Thoracic aorta (tissue), 2 donors: ENCODE data around the gene SPTAN1. TPM values are rescaled to one million over a fixed set of nuclear protein-coding genes. Genes with fewer than 3 reads are reported as not detected.

Source experiments
- ATAC-seq: fragments of 150-250 bp; one replicate; pipeline ENCODE4 v1.8.0; 2017; ENCODE audit warnings: low read depth; ENCODE audit not compliant: insufficient number of reproducible peaks, low FRiP score
- DNase-seq: peaks from one replicate; pipeline ENCODE4 v3.0.0-alpha.2; 2020; ENCODE audit warnings: low spot score
- H3K27ac ChIP-seq, 2 donors: fragments of 200-600 bp; sonication (generic); 1 replicate in 1 of 2; 2 replicates in 1 of 2; pipeline ENCODE4 v1.5.1; 2016; ENCODE audit warnings: mild to moderate bottlenecking in 2 of 2, moderate library complexity in 2 of 2
- H3K27me3 ChIP-seq: fragments of 200-600 bp; sonication (generic); replicated peaks from 2 replicates; pipeline ENCODE4 v1.6.0; 2016; ENCODE audit warnings: mild to moderate bottlenecking; ENCODE audit not compliant: insufficient read depth
- H3K36me3 ChIP-seq: fragments of 200-600 bp; sonication (generic); one replicate; pipeline ENCODE4 v1.5.1; 2016
- H3K4me1 ChIP-seq, 2 donors: fragments of 200-600 bp; sonication (generic); 1 replicate in 1 of 2; 2 replicates in 1 of 2; pipeline versions ENCODE4 v1.5.1 to v1.6.0; 2016; ENCODE audit warnings: low read depth in 2 of 2, mild to moderate bottlenecking in 1 of 2; ENCODE audit not compliant: control insufficient read depth in 1 of 2
- H3K4me3 ChIP-seq: fragments of 200-600 bp; sonication (generic); 2 replicates; pipeline ENCODE4 v1.5.1; 2016; ENCODE audit warnings: mild to moderate bottlenecking
- H3K9me3 ChIP-seq: fragments of 200-600 bp; sonication (generic); 2 replicates; pipeline ENCODE4 v1.5.1; 2016
- CTCF ChIP-seq: fragments of 200-600 bp; sonication (generic); IDR thresholded peaks from one replicate; pipeline ENCODE4 v1.5.1; 2019; ENCODE audit warnings: antibody characterized with exemption
- total RNA-seq, 2 donors: library from RNA; depleted of rRNA; stranded (reverse); fragments of >200 nt; gene quantifications; one replicate each; pipeline versions ENCODE4 v1.1.0 to v1.2.3, GENCODE V29; 2016

The SPTAN1 gene
- total RNA-seq, 2 donors from 2014 or later = 324 to 348 TPM

- no peak for DNase-seq
- Histone ChIP-seq H3K27me3 (no peaks in the 10 kb centered on the region), H3K4me1 (peaks cover 45 to 77% of the 10 kb centered on the region in 2 donors), H3K9me3 (no peaks in the 10 kb centered on the region), H3K4me3 (peak overlapping the region; percentile 97), H3K27ac (peak overlapping the region; percentile 94 to 95), H3K36me3 (no peaks in the 10 kb centered on the region)
- no peak for ATAC-seq
- no peak for TF ChIP-seq CTCF
These were observed 1.9 kb downstream of the SPTAN1 start for GRCh38 chr9:128554155-128554862.

GRCh38 chr9:128555180-128555721 is 2.9 kb downstream of the SPTAN1 start:
- DNase-seq = no peak
- Histone ChIP-seq H3K4me3 (peak overlapping the region; percentile 97), H3K27ac (peak overlapping the region; percentile 94 to 95), H3K36me3 (no peaks in the 10 kb centered on the region), H3K4me1 (peaks cover 48 to 79% of the 10 kb centered on the region in 2 donors), H3K9me3 (no peaks in the 10 kb centered on the region), H3K27me3 (no peaks in the 10 kb centered on the region)
- no peak for TF ChIP-seq CTCF
- no peak for ATAC-seq

DNA sequence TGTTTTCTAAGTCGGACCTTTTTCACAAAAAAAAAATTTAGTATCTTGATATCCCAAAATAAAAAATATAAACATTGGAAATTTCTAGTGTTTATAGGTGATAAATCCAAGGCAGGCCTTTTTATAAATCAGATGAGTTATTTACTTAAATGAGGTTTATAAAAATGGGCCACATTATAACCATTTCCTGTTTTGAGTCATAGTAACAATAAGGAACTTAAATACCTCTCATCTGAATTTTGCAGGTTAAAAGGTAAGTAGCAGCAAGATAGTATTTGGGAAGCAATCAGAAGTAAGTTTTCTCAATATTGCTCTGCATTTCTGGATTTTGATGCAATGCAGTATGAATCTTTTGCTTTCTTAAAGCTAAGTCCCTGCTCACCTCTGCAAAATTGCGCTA is 3.9 kb downstream of the SPTAN1 start:
- Histone ChIP-seq H3K27me3 (no peaks in the 10 kb centered on the region), H3K36me3 (no peaks in the 10 kb centered on the region), H3K9me3 (no peaks in the 10 kb centered on the region), H3K4me1 (peaks cover 39 to 69% of the 10 kb centered on the region in 2 donors), H3K27ac (no peak overlapping the region), H3K4me3 (no peak overlapping the region)
- DNase-seq (no peak), ATAC-seq (no peak)
- TF ChIP-seq CTCF = no peak

DNA sequence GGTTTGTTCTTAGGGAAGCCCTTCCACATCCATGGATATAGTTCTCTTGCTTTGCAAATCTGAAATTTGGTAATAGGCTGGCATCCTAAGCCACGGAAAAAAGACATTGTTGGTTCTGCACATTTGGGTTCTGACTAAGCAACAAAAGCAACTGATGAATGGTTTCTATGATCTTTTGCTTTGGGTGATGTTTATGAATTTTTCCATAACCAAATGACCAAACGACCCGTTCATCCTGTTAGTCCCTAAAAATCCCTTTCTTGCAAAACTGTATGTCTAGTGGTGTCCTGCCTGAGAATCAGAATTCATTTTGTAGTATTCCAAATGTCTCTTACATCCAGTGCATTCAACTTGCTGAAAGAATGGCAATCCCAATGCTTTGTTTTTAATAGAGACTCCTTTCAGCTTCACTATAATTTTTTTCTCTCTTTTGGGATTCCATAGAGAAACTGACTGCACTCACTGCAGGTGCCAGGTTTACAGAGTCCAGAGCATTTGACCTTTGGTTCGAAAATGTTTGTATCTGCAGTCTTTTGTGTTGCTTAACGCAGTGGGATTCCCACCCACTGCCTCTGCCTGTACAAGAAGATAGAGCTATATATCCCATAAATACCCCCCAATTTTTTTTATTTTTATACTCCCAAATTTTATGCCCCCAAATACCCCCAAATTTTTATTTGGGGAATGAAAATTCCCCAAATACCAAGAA is 4.7 kb downstream of the SPTAN1 start:
- no peaks in the 10 kb centered on the region for H3K9me3 ChIP-seq
- peak overlapping the region in 1 of 2 donors; percentile 30 for H3K27ac ChIP-seq
- peaks cover 34 to 63% of the 10 kb centered on the region in 2 donors for H3K4me1 ChIP-seq
- no peak overlapping the region for H3K4me3 ChIP-seq
- ATAC-seq (no peak), DNase-seq (no peak)
- H3K27me3 ChIP-seq = no peaks in the 10 kb centered on the region
- no peak for TF ChIP-seq CTCF
- H3K36me3 ChIP-seq = no peaks in the 10 kb centered on the region
